Measurements from ENCODE around the gene EVX1.

Gene EVX1

GRCh38 chr7:27198138-27198841, 44.3 kb upstream of the EVX1 start:
- TF ChIP-seq CTCF (IDR thresholded peaks at IDR 0.05; ENCODE audit: control insufficient read depth, insufficient read depth, low read depth, low read length, missing control alignments), result no peak
- H3K4me3 ChIP-seq (ENCODE audit: control insufficient read depth, low read depth, low read length), result peak overlapping the region; percentile 79
- DNase-seq (ENCODE audit: low read depth), result no peak

- no peak for DNase-seq (ENCODE audit: low read depth)
- H3K4me3 ChIP-seq (ENCODE audit: control insufficient read depth, low read depth, low read length), result peak overlapping the region; percentile 79
- no peak for TF ChIP-seq CTCF (IDR thresholded peaks at IDR 0.05; ENCODE audit: control insufficient read depth, insufficient read depth, low read depth, low read length, missing control alignments)
These were observed 43.5 kb upstream of the EVX1 start for GRCh38 chr7:27198871-27199801.

- TF ChIP-seq CTCF (IDR thresholded peaks at IDR 0.05; ENCODE audit: control insufficient read depth, insufficient read depth, low read depth, low read length, missing control alignments), result no peak
- H3K4me3 ChIP-seq (ENCODE audit: control insufficient read depth, low read depth, low read length), result peak within 1 kb of the TSS; percentile 79
- DNase-seq (ENCODE audit: low read depth), result no peak
These were observed 42.5 kb upstream of the EVX1 start, which contains the start of gene HOXA13 for GRCh38 chr7:27199849-27200760. HOXA13 (minus strand) TSS chr7:27200091; CDS start chr7:27200077, 14 bp downstream.

GRCh38 chr7:27200761-27201579, 41.6 kb upstream of the EVX1 start:
- no peak for TF ChIP-seq CTCF (IDR thresholded peaks at IDR 0.05; ENCODE audit: control insufficient read depth, insufficient read depth, low read depth, low read length, missing control alignments)
- H3K4me3 ChIP-seq (ENCODE audit: control insufficient read depth, low read depth, low read length), result peak overlapping the region; percentile 78
- no peak for DNase-seq (ENCODE audit: low read depth)

GRCh38 chr7:27201580-27202017, 41.0 kb upstream of the EVX1 start:
- TF ChIP-seq CTCF (IDR thresholded peaks at IDR 0.05; ENCODE audit: control insufficient read depth, insufficient read depth, low read depth, low read length, missing control alignments), result no peak
- peak overlapping the region; percentile 78 for H3K4me3 ChIP-seq (ENCODE audit: control insufficient read depth, low read depth, low read length)
- DNase-seq (ENCODE audit: low read depth), result no peak
